A673 (cell line): Measurements from ENCODE around the gene ADAT3.

Experiments used
- CTCF ChIP-seq: fragments of 300-800, 200-600 bp; sonication (generic); conservative IDR thresholded peaks from 2 replicates; pipeline ENCODE4 v1.5.1; 2017; ENCODE audit warnings: low read depth, mild to moderate bottlenecking, antibody characterized with exemption, low read length, moderate library complexity, mixed read lengths
- EZH2 ChIP-seq: fragments of 200-600 bp; sonication (generic); IDR thresholded peaks from 2 replicates; pipeline ENCODE4 v1.6.1; 2017; ENCODE audit warnings: borderline replicate concordance, low read depth, mild to moderate bottlenecking, mixed read lengths, antibody characterized with exemption, low read length; ENCODE audit not compliant: poor library complexity, severe bottlenecking

- TF ChIP-seq CTCF (no peak), EZH2 (no peak)
Measured at GRCh38 chr19:1957562-1958248, 52.5 kb downstream of the ADAT3 start.
